ENCODE measurements around the gene MED13L.

Gene MED13L

DNA sequence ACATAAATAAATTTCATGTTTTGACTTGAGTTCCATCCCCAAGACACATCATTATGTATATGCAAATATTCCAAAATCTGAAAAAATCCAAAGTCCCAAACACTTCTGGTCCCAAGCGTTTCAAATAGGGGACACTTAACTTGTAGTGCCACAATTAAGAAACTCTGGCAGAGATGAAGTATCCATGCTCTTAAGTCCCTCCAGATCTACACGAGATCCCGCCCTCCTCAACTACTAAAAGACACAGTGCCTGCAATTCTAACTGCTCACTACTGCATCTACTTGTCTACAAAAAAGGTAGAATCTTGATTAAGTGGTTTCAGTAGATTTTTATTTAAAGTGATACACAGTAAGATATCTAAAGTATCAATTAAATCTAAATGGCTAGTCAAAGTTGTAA, 97.0 kb downstream of the MED13L start:
- H3K27me3 ChIP-seq (ENCODE audit: insufficient read depth, low read depth, severe bottlenecking), result no peaks in the 10 kb centered on the region
- no peak for DNase-seq
- no peak overlapping the region for H3K27ac ChIP-seq
- H3K4me3 ChIP-seq (ENCODE audit: low read depth, low read length), result no peak overlapping the region
- H3K36me3 ChIP-seq, result no peaks in the 10 kb centered on the region
- TF ChIP-seq, protein P1, sequence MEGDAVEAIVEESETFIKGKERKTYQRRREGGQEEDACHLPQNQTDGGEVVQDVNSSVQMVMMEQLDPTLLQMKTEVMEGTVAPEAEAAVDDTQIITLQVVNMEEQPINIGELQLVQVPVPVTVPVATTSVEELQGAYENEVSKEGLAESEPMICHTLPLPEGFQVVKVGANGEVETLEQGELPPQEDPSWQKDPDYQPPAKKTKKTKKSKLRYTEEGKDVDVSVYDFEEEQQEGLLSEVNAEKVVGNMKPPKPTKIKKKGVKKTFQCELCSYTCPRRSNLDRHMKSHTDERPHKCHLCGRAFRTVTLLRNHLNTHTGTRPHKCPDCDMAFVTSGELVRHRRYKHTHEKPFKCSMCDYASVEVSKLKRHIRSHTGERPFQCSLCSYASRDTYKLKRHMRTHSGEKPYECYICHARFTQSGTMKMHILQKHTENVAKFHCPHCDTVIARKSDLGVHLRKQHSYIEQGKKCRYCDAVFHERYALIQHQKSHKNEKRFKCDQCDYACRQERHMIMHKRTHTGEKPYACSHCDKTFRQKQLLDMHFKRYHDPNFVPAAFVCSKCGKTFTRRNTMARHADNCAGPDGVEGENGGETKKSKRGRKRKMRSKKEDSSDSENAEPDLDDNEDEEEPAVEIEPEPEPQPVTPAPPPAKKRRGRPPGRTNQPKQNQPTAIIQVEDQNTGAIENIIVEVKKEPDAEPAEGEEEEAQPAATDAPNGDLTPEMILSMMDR (IDR thresholded peaks at IDR 0.05; ENCODE audit: low read depth, low read length), result no peak
- no peaks in the 10 kb centered on the region for H3K9me3 ChIP-seq (ENCODE audit: severe bottlenecking)

DNA sequence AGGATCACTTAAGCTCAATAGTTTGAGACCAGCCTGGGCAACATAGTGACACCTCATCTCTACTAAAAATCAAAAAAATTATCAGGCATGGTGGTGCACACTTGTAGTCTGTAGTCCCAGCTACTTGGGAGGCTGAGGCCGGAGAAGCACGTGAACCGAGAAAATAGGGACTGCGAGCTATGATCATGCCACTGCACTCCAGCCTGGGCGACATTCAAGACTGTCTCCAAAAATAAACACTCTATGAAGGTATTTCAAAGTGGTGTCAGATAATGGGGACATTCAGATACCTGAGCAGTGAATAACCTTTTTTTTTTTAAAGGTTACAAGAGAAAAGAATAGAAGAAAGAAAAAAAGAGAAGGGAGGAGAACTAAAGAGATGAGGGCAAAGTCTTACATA, 98.1 kb downstream of the MED13L start:
- Histone ChIP-seq H3K27me3 (ENCODE audit: insufficient read depth, low read depth, severe bottlenecking) (no peaks in the 10 kb centered on the region), H3K36me3 (no peaks in the 10 kb centered on the region), H3K4me3 (ENCODE audit: low read depth, low read length) (no peak overlapping the region), H3K27ac (no peak overlapping the region), H3K9me3 (ENCODE audit: severe bottlenecking) (no peaks in the 10 kb centered on the region)
- TF ChIP-seq, protein P1 (IDR thresholded peaks at IDR 0.05; ENCODE audit: low read depth, low read length), result no peak
- no peak for DNase-seq

DNA sequence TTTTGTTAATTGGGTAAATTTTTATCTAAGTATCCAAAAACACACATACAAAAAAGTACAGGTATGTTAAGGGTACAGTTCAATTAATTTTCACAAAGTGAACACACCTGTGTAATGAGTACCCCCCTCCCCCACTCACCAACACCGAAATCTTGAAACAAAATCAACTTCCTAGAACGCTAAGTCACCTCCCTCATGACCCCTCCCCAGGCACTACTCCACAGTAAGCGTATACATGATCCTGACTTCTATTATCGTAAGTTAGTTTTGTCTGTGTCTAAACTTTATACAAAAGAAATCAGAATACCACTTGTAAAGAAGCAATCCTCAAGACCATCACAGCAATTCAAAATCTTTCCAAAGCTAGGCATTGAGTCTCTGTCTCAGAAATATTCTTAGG, 100.5 kb downstream of the MED13L start:
- H3K27ac ChIP-seq, result no peak overlapping the region
- H3K27me3 ChIP-seq (ENCODE audit: insufficient read depth, low read depth, severe bottlenecking), result no peaks in the 10 kb centered on the region
- no peak overlapping the region for H3K4me3 ChIP-seq (ENCODE audit: low read depth, low read length)
- H3K9me3 ChIP-seq (ENCODE audit: severe bottlenecking), result no peaks in the 10 kb centered on the region
- no peaks in the 10 kb centered on the region for H3K36me3 ChIP-seq
- TF ChIP-seq, protein P1 (IDR thresholded peaks at IDR 0.05; ENCODE audit: low read depth, low read length), result no peak
- DNase-seq, result no peak

DNA sequence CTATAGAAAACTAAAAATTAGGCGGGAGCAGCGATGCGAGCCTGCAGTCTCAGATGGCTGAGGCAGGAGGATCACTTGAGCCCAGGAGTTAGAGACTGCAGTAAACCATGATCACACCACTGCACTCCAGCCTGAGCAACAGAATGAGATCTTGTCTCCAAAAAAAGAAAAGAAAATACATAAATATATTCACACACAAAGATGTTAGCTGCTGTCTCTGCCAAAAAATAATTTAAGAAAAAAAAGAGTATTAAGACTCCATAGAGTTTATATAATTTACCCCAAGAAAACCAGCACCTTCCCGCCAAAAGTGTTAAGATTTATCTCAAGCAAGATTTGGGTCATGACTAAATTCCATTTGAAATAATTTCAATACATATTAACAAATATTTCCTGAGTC, 102.6 kb downstream of the MED13L start:
- H3K9me3 ChIP-seq (ENCODE audit: severe bottlenecking), result no peaks in the 10 kb centered on the region
- H3K4me3 ChIP-seq (ENCODE audit: low read depth, low read length), result no peak overlapping the region
- no peaks in the 10 kb centered on the region for H3K27me3 ChIP-seq (ENCODE audit: insufficient read depth, low read depth, severe bottlenecking)
- TF ChIP-seq, protein P1 (IDR thresholded peaks at IDR 0.05; ENCODE audit: low read depth, low read length), result no peak
- H3K27ac ChIP-seq, result no peak overlapping the region
- no peaks in the 10 kb centered on the region for H3K36me3 ChIP-seq
- DNase-seq, result no peak

DNA sequence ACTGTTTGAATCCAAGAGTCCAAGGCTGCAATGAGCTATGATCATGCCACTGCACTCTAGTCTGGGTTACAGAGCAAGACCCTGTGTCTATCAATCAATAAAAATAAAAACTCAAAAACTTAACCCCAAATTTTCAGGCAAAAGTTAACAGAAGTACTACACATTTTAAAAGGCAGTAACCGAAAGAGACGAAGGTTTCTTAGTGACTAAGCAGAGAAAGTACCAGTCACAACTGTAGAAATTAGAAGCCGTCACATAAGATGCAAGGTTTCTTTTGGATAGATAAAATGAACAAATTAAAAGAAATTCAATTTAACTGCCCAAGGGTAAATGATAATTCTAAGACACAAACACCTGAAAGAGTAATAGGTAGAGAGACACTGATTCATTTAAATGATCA, 103.5 kb downstream of the MED13L start:
- H3K36me3 ChIP-seq, result no peaks in the 10 kb centered on the region
- H3K4me3 ChIP-seq (ENCODE audit: low read depth, low read length), result no peak overlapping the region
- DNase-seq, result no peak
- no peak overlapping the region for H3K27ac ChIP-seq
- no peaks in the 10 kb centered on the region for H3K9me3 ChIP-seq (ENCODE audit: severe bottlenecking)
- TF ChIP-seq, protein P1 (IDR thresholded peaks at IDR 0.05; ENCODE audit: low read depth, low read length), result no peak
- H3K27me3 ChIP-seq (ENCODE audit: insufficient read depth, low read depth, severe bottlenecking), result no peaks in the 10 kb centered on the region

DNA sequence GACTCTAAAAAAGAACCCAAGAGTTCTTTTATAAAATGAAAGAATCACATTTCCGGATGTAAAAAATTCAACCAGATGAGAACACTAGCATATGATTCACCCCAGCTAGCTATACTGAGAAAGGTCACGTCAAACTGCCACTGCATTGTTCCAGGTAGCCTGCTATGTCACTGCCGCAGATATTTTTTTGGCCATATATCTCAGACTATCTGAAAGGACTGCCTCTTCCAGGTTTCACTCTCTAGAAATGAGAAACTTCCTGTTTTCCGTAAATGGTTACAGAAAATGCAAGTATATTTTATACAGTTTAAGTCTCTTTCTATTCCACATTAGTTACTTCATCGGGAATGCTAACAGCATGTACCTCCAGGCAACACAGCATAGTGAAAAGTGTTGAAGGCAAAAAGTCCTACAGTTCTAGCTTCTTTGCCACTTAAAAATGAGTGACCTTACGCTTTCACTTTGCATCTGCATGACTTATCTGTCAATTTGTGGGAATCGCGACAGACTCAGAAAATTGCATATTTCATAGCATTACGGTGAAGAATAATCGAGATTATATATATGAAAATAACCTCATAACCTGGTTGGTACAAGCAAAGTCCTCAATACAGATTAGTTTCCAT, 105.2 kb downstream of the MED13L start:
- Histone ChIP-seq H3K36me3 (no peaks in the 10 kb centered on the region), H3K9me3 (ENCODE audit: severe bottlenecking) (no peaks in the 10 kb centered on the region), H3K27ac (no peak overlapping the region), H3K4me3 (ENCODE audit: low read depth, low read length) (no peak overlapping the region), H3K27me3 (ENCODE audit: insufficient read depth, low read depth, severe bottlenecking) (no peaks in the 10 kb centered on the region)
- TF ChIP-seq, protein P1 (IDR thresholded peaks at IDR 0.05; ENCODE audit: low read depth, low read length), result no peak
- no peak for DNase-seq
